ENCODE results near the gene VCAN.

DNA sequence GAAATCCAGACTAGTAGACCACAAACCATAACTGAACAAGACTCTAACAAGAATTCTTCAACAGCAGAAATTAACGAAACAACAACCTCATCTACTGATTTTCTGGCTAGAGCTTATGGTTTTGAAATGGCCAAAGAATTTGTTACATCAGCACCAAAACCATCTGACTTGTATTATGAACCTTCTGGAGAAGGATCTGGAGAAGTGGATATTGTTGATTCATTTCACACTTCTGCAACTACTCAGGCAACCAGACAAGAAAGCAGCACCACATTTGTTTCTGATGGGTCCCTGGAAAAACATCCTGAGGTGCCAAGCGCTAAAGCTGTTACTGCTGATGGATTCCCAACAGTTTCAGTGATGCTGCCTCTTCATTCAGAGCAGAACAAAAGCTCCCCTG, 68.6 kb downstream of the VCAN start:
- TF ChIP-seq POLR2A (IDR thresholded peaks at IDR 0.05): no peak
- TF ChIP-seq, protein P1, sequence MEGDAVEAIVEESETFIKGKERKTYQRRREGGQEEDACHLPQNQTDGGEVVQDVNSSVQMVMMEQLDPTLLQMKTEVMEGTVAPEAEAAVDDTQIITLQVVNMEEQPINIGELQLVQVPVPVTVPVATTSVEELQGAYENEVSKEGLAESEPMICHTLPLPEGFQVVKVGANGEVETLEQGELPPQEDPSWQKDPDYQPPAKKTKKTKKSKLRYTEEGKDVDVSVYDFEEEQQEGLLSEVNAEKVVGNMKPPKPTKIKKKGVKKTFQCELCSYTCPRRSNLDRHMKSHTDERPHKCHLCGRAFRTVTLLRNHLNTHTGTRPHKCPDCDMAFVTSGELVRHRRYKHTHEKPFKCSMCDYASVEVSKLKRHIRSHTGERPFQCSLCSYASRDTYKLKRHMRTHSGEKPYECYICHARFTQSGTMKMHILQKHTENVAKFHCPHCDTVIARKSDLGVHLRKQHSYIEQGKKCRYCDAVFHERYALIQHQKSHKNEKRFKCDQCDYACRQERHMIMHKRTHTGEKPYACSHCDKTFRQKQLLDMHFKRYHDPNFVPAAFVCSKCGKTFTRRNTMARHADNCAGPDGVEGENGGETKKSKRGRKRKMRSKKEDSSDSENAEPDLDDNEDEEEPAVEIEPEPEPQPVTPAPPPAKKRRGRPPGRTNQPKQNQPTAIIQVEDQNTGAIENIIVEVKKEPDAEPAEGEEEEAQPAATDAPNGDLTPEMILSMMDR (IDR thresholded peaks at IDR 0.05): no peak
